MM.1S (cell line): ENCODE results near the gene LINGO1.

ENCODE experiments used
- DNase-seq: peaks from one replicate; pipeline ENCODE4 v3.0.0-alpha.2; 2015
- H2AFZ ChIP-seq: fragments of 300-600 bp; sonication (generic); 2 replicates; pipeline ENCODE4 v1.6.0; 2016; ENCODE audit warnings: antibody characterized with exemption, low read length
- H3F3A ChIP-seq: fragments of 300-600 bp; sonication (generic); 2 replicates; pipeline ENCODE4 v1.6.1; 2016; ENCODE audit warnings: mild to moderate bottlenecking, antibody characterized with exemption, low read length, moderate library complexity, mixed read lengths; ENCODE audit not compliant: insufficient read depth
- H3K27ac ChIP-seq: fragments of 300-600 bp; sonication (generic); 2 replicates; pipeline ENCODE4 v1.5.1; 2016; ENCODE audit warnings: mild to moderate bottlenecking, low read length
- H3K27me3 ChIP-seq: fragments of 300-600 bp; sonication (generic); replicated peaks from 2 replicates; pipeline ENCODE4 v1.6.0; 2016; ENCODE audit warnings: low read length; ENCODE audit not compliant: insufficient read depth
- H3K36me3 ChIP-seq: fragments of 300-600 bp; sonication (generic); replicated peaks from 2 replicates; pipeline ENCODE4 v1.6.1; 2016; ENCODE audit warnings: mild to moderate bottlenecking, low read length, mixed read lengths; ENCODE audit not compliant: insufficient read depth
- H3K4me1 ChIP-seq: fragments of 300-600 bp; sonication (generic); 2 replicates; pipeline ENCODE4 v1.6.1; 2016; ENCODE audit warnings: low read length, mixed read lengths
- H3K4me2 ChIP-seq: fragments of 300-600 bp; sonication (generic); 2 replicates; pipeline ENCODE4 v1.6.0; 2016; ENCODE audit warnings: low read depth, low read length
- H3K4me3 ChIP-seq: fragments of 300-600 bp; sonication (generic); 2 replicates; pipeline ENCODE4 v1.5.1; 2016; ENCODE audit warnings: low read length, mixed read lengths
- H3K79me2 ChIP-seq: fragments of 300-600 bp; sonication (generic); 2 replicates; pipeline ENCODE4 v1.6.1; 2016; ENCODE audit warnings: mixed run types, low read length, mixed read lengths
- H3K9ac ChIP-seq: fragments of 300-600 bp; sonication (generic); 2 replicates; pipeline ENCODE4 v1.6.1; 2016; ENCODE audit warnings: low read length, mixed read lengths
- H3K9me2 ChIP-seq: fragments of 300-600 bp; sonication (generic); replicated peaks from 2 replicates; pipeline ENCODE4 v1.6.1; 2016; ENCODE audit warnings: mild to moderate bottlenecking, low read length, mixed read lengths; ENCODE audit not compliant: insufficient read depth
- H3K9me3 ChIP-seq: fragments of 300-600 bp; sonication (generic); replicated peaks from 2 replicates; pipeline ENCODE4 v1.6.1; 2016; ENCODE audit warnings: mild to moderate bottlenecking, low read length, mixed read lengths; ENCODE audit not compliant: insufficient read depth
- H4K20me1 ChIP-seq: fragments of 300-600 bp; sonication (generic); 2 replicates; pipeline ENCODE4 v1.6.1; 2016; ENCODE audit warnings: mild to moderate bottlenecking, low read length, moderate library complexity, mixed read lengths; ENCODE audit not compliant: insufficient read depth
- EZH2 ChIP-seq: fragments of 300-600 bp; sonication (generic); optimal IDR thresholded peaks from 2 replicates; pipeline ENCODE3; 2017; ENCODE audit warnings: low read depth, mild to moderate bottlenecking, antibody characterized with exemption, low read length, mixed read lengths
- EZH2phosphoT487 ChIP-seq: fragments of 300-600 bp; sonication (generic); IDR thresholded peaks from 2 replicates; pipeline ENCODE4 v1.6.1; 2018; ENCODE audit warnings: antibody characterized with exemption, low read length
- TF ChIP-seq, protein P1 (sequence below): fragments of 300-600 bp; sonication (generic); IDR thresholded peaks from 2 replicates; pipeline ENCODE4 v1.5.1; 2016; ENCODE audit warnings: antibody characterized with exemption, low read length, mixed read lengths

LINGO1 gene

GRCh38 chr15:77626002-77626401 lies 6.7 kb downstream of the LINGO1 start:
- H2AFZ ChIP-seq: no peak overlapping the region
- H4K20me1 ChIP-seq: no peaks in the 10 kb centered on the region
- no peak for DNase-seq
- no peak overlapping the region for H3K27ac ChIP-seq
- no peak overlapping the region for H3K4me3 ChIP-seq
- no peak for TF ChIP-seq EZH2
- TF ChIP-seq, protein P1, sequence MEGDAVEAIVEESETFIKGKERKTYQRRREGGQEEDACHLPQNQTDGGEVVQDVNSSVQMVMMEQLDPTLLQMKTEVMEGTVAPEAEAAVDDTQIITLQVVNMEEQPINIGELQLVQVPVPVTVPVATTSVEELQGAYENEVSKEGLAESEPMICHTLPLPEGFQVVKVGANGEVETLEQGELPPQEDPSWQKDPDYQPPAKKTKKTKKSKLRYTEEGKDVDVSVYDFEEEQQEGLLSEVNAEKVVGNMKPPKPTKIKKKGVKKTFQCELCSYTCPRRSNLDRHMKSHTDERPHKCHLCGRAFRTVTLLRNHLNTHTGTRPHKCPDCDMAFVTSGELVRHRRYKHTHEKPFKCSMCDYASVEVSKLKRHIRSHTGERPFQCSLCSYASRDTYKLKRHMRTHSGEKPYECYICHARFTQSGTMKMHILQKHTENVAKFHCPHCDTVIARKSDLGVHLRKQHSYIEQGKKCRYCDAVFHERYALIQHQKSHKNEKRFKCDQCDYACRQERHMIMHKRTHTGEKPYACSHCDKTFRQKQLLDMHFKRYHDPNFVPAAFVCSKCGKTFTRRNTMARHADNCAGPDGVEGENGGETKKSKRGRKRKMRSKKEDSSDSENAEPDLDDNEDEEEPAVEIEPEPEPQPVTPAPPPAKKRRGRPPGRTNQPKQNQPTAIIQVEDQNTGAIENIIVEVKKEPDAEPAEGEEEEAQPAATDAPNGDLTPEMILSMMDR: no peak
- TF ChIP-seq EZH2phosphoT487: no peak
- no peaks in the 10 kb centered on the region for H3K36me3 ChIP-seq
- no peaks in the 10 kb centered on the region for H3K79me2 ChIP-seq
- H3K9ac ChIP-seq: no peak overlapping the region
- H3F3A ChIP-seq: no peaks in the 10 kb centered on the region
- H3K4me1 ChIP-seq: no peaks in the 10 kb centered on the region
- H3K9me3 ChIP-seq: no peaks in the 10 kb centered on the region
- H3K4me2 ChIP-seq: no peak overlapping the region
- peaks cover 64% of the 10 kb centered on the region for H3K27me3 ChIP-seq
- no peaks in the 10 kb centered on the region for H3K9me2 ChIP-seq

GRCh38 chr15:77625376-77625775 lies 7.3 kb downstream of the LINGO1 start:
- H3K79me2 ChIP-seq: no peaks in the 10 kb centered on the region
- no peaks in the 10 kb centered on the region for H3K9me2 ChIP-seq
- no peaks in the 10 kb centered on the region for H4K20me1 ChIP-seq
- no peak overlapping the region for H3K9ac ChIP-seq
- H3K4me2 ChIP-seq: no peak overlapping the region
- no peak overlapping the region for H3K4me3 ChIP-seq
- H3K27me3 ChIP-seq: peaks cover 64% of the 10 kb centered on the region
- no peaks in the 10 kb centered on the region for H3K9me3 ChIP-seq
- no peaks in the 10 kb centered on the region for H3F3A ChIP-seq
- no peaks in the 10 kb centered on the region for H3K4me1 ChIP-seq
- H3K27ac ChIP-seq: no peak overlapping the region
- H3K36me3 ChIP-seq: no peaks in the 10 kb centered on the region
- DNase-seq: no peak
- no peak overlapping the region for H2AFZ ChIP-seq
- TF ChIP-seq EZH2: no peak
- TF ChIP-seq, protein P1: no peak
- TF ChIP-seq EZH2phosphoT487: no peak

DNA sequence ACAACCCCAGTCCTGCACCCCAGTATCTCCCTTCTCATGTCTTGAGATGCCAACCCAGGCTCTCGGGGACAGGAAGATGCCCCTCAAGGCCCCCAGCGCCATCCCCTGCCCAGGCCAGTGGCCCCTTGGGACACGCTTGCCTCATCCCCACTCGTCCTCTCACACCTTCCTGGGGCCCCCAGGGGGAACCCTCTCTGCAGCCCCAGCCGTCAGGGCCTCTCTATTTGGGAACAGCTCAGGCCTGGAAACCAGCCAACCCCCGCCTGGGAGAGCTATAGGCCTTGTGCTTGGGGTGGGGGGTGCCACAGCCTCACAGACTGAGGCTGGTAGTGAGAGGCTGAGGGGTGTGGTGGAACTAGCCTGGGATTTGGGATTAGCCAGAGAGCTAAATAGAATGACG lies 7.8 kb downstream of the LINGO1 start:
- TF ChIP-seq EZH2: no peak
- TF ChIP-seq, protein P1: no peak
- no peak for TF ChIP-seq EZH2phosphoT487
- DNase-seq: no peak
- Histone ChIP-seq H3K27me3 (peaks cover 64% of the 10 kb centered on the region), H3K4me1 (no peaks in the 10 kb centered on the region), H2AFZ (no peak overlapping the region), H3K9me3 (no peaks in the 10 kb centered on the region), H3K27ac (no peak overlapping the region), H3K79me2 (no peaks in the 10 kb centered on the region), H3K9me2 (no peaks in the 10 kb centered on the region), H4K20me1 (no peaks in the 10 kb centered on the region), H3K4me2 (no peak overlapping the region), H3K9ac (no peak overlapping the region), H3K4me3 (no peak overlapping the region), H3F3A (no peaks in the 10 kb centered on the region), H3K36me3 (no peaks in the 10 kb centered on the region)
